ENCODE data around the gene NCAM2.
"Not testable (repeated sequence)": the region's sequence is repeated elsewhere in the genome, so short reads cannot be mapped to it uniquely, and the experiment has no call there.

Gene NCAM2

DNA sequence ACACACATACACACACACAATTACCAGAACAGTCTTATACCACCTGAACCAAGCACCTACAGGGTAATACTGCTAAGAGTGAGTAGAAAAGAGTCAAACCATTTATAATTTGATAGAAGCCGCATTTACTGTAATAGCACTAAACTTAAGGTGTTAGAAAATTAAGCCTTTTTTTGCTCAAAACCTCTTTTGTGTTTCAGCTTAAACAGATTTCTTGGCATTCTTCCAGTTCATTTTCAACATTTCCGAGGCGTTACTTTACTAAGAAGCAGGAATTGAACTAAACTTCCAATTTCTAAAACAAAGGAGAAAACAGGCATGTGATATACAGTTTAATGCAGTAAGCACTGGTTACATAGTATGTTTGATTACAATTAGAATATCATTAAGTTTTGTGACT lies 387.2 kb downstream of the NCAM2 start:
- TF ChIP-seq, protein P1, sequence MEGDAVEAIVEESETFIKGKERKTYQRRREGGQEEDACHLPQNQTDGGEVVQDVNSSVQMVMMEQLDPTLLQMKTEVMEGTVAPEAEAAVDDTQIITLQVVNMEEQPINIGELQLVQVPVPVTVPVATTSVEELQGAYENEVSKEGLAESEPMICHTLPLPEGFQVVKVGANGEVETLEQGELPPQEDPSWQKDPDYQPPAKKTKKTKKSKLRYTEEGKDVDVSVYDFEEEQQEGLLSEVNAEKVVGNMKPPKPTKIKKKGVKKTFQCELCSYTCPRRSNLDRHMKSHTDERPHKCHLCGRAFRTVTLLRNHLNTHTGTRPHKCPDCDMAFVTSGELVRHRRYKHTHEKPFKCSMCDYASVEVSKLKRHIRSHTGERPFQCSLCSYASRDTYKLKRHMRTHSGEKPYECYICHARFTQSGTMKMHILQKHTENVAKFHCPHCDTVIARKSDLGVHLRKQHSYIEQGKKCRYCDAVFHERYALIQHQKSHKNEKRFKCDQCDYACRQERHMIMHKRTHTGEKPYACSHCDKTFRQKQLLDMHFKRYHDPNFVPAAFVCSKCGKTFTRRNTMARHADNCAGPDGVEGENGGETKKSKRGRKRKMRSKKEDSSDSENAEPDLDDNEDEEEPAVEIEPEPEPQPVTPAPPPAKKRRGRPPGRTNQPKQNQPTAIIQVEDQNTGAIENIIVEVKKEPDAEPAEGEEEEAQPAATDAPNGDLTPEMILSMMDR (IDR thresholded peaks at IDR 0.05; ENCODE audit: low read depth, low read length, missing control alignments): no peak
- no peak for DNase-seq (ENCODE audit: low read depth)
- no peak overlapping the region for H3K4me3 ChIP-seq (ENCODE audit: low read depth, low read length)

DNA sequence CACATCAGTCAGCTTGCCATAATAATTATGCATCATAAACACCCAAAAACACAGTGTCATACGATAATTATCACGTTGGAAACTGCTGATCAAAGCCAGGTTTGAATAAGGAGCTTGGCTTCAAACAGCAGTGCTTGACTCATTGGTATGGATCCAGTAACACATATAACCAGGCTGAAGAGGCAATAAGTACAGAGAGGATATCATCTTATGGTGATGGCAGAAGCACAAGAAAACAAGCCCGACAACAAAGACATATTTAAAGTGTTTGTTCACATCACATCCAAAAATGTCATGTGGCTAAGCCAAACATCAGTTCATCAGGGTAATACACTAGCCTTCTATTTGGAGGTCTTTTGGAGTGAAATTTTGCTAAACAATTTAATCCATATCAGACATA lies 389.7 kb downstream of the NCAM2 start:
- DNase-seq (ENCODE audit: low read depth): no peak
- H3K4me3 ChIP-seq (ENCODE audit: low read depth, low read length): no peak overlapping the region
- TF ChIP-seq, protein P1 (IDR thresholded peaks at IDR 0.05; ENCODE audit: low read depth, low read length, missing control alignments): no peak

DNA sequence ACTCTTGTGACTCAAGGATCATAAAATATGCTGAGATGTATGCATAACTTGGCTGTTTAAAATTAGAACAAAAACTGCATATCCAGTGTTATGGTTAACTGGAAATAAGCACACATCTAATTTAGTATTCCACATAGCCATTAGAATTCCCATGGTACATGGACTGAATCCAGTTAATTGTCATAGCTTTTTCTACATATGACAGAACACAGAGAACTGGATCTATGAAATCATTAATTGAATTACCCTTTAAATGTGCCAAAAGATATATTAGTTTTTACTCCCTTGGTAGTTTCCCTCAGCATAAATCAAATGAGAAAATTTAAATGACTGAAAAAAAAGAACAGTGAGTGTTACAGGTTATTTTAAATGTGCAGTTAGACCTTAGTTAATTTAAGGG lies 395.9 kb downstream of the NCAM2 start:
- TF ChIP-seq, protein P1 (IDR thresholded peaks at IDR 0.05; ENCODE audit: low read depth, low read length, missing control alignments): no peak
- no peak overlapping the region for H3K4me3 ChIP-seq (ENCODE audit: low read depth, low read length)
- DNase-seq (ENCODE audit: low read depth): no peak

DNA sequence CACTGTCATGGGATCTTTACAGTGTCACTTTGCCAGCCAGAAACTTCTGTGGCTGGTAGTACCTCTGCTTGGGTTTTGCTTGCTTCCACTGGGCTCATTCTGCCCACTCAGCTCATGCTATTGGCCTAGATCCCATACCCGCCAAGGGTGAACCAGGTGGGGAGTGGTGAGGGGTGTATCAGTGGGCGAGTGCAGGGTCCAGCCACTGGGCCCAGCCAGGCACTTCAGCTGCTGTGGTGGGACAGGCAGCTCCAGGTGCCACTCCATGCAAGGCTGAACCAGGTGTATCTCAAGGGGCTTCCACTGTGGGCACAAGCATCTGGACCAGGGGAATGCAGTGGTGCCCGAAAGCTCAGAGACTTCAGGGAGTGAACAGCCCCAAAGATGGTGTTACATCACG lies 398.2 kb downstream of the NCAM2 start:
- TF ChIP-seq, protein P1 (IDR thresholded peaks at IDR 0.05; ENCODE audit: low read depth, low read length, missing control alignments): no peak
- H3K4me3 ChIP-seq (ENCODE audit: low read depth, low read length): no peak overlapping the region
- no peak for DNase-seq (ENCODE audit: low read depth)

DNA sequence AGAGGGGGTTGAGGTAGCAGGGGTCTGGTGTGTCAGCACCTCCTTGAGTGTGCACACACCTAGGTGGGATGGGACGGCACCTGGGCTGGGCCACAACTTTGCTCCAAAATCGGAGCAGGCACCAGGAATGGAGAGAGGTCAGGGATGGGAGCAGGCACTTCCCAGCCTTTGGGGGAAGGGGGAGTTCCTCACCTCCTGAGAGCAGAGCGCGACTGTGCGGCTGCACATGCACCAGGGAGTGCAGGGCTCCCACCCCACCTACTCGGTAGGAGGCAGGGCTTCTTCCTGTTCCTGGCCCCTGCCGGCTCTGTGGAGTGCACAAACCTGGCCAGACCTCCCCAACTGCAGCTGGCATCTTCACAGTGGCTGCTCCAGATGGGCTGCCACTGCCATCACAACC lies 399.3 kb downstream of the NCAM2 start:
- H3K4me3 ChIP-seq (ENCODE audit: low read depth, low read length): no peak overlapping the region
- TF ChIP-seq, protein P1 (IDR thresholded peaks at IDR 0.05; ENCODE audit: low read depth, low read length, missing control alignments): no peak
- no peak for DNase-seq (ENCODE audit: low read depth)

DNA sequence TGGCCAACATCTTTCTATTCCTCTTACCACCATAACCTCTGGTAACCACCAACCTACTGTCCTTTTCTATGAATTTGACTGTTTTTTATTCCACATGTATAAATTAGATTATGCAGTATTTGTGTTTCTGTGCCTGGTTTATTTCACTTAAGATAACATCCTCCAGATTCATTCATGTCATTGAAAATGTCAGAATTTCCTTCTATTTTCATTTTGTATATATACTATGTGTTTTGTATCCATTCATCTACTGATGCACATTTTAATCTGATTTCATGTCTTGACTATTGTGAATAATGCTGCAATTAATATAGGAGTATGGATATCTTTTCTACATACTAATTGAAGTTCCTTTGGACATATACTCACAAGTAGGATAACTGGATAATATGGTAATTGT lies 403.2 kb downstream of the NCAM2 start:
- H3K4me3 ChIP-seq (ENCODE audit: low read depth, low read length): no peak overlapping the region
- TF ChIP-seq, protein P1 (IDR thresholded peaks at IDR 0.05; ENCODE audit: low read depth, low read length, missing control alignments): no peak
- DNase-seq (ENCODE audit: low read depth): no peak

DNA sequence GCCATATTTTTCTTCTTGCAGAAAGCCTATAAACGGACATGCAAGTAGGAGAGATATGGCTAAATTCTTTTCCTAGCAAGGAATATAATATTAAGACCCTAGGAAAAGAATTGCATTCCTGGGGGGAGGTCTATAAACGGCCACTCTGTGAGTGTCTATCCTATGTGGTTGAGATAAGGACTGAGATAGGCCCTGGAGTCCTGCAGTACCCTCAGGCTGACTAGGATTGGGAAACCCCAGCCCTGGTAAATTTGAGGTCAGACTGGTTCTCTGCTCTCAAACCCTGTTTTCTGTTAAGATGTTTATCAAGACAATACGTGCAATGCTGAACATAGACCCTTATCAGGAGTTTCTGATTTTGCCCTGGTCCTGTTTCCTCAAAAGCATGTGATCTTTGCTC lies 404.0 kb downstream of the NCAM2 start:
- H3K4me3 ChIP-seq (ENCODE audit: low read depth, low read length): not testable (repeated sequence)

DNA sequence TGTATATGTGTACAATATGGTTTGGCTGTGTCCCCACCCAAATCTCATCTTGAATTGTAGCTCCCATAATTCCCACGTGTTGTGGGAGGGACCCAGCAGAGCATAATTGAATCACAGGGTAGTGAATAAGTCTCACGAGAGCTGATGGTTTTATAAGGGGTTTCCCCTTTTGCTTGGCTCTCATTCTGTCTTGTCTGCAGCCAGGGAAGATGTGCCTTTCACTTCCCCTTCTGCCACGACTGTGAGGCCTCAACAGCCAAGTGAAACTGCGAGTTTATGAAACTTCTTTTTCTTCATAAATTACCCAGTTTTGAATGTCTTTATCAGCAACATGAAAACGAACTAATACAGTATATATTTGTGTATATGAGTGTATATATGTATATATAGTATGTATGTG lies 406.1 kb downstream of the NCAM2 start:
- H3K4me3 ChIP-seq (ENCODE audit: low read depth, low read length); DNase-seq (ENCODE audit: low read depth): not testable (repeated sequence)

More for the DNA sequence above, 404.0 kb downstream of the NCAM2 start:
- not testable (repeated sequence) for DNase-seq (ENCODE audit: low read depth)
